ENCODE data around the gene GJA8. TPM values are rescaled to one million over a fixed set of nuclear protein-coding genes. Genes with fewer than 3 reads are reported as not detected.

Gene GJA8
- total RNA-seq, 1 experiment from 2014 or later = not detected

- Mint-ChIP-seq H3K36me3 (ENCODE audit: insufficient read depth, unreplicated experiment) (no peaks in the 10 kb centered on the region), H3K9me3 (ENCODE audit: low read depth, unreplicated experiment) (no peaks in the 10 kb centered on the region), H3K27ac (ENCODE audit: unreplicated experiment) (no peak overlapping the region), H3K4me1 (ENCODE audit: low read depth, unreplicated experiment) (peaks cover 18% of the 10 kb centered on the region), H3K27me3 (ENCODE audit: unreplicated experiment) (no peaks in the 10 kb centered on the region), H3K4me3 (ENCODE audit: low read depth, unreplicated experiment) (no peak overlapping the region)
- no peak for DNase-seq
- TF ChIP-seq, protein P1, sequence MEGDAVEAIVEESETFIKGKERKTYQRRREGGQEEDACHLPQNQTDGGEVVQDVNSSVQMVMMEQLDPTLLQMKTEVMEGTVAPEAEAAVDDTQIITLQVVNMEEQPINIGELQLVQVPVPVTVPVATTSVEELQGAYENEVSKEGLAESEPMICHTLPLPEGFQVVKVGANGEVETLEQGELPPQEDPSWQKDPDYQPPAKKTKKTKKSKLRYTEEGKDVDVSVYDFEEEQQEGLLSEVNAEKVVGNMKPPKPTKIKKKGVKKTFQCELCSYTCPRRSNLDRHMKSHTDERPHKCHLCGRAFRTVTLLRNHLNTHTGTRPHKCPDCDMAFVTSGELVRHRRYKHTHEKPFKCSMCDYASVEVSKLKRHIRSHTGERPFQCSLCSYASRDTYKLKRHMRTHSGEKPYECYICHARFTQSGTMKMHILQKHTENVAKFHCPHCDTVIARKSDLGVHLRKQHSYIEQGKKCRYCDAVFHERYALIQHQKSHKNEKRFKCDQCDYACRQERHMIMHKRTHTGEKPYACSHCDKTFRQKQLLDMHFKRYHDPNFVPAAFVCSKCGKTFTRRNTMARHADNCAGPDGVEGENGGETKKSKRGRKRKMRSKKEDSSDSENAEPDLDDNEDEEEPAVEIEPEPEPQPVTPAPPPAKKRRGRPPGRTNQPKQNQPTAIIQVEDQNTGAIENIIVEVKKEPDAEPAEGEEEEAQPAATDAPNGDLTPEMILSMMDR (IDR thresholded peaks at IDR 0.05; ENCODE audit: unreplicated experiment) = no peak
- intact Hi-C loops (cut with micrococcal nuclease; ENCODE audit: unreplicated experiment) = loop anchor here (1.0 to 2.0 kb wide), 4 partner anchors 251 to 619 kb away; no protein-coding TSS in a partner anchor
- BruUV-seq (replicated peaks) = no TSS peak
- CTCF ChIA-PET = interaction anchor here (0.6 to 2.0 kb wide), 14 partner anchors 60 to 619 kb away, joined by 3 to 29 read pairs (median 3); partner anchors contain the start of gene ACP6
Measured at GRCh38 chr1:147892216-147892615, 10.4 kb upstream of the GJA8 start.

DNA sequence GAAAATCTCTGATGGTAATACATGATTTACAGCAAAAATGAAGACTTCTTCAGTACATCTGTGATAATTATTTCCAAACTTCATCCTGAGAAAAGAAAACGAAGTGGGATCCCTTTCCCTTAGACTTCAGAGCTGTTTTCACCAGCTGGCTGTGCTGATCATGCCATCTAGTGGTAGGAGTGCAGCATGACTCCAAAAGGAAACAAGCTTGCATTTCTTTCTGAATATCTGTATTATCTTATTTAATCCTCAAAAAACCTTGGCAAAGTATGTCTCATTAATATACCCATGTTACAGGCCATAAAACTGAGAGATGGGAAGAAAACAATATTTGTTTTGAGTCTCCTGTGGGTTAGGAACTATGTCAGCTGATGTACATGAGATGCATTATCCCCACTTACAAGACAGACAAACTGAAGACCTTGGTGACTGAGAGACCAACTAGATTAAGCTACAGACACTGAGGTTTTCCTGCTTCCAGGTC lies 9.8 kb upstream of the GJA8 start:
- Mint-ChIP-seq H3K9me3 (ENCODE audit: low read depth, unreplicated experiment) (no peaks in the 10 kb centered on the region), H3K27me3 (ENCODE audit: unreplicated experiment) (no peaks in the 10 kb centered on the region), H3K36me3 (ENCODE audit: insufficient read depth, unreplicated experiment) (no peaks in the 10 kb centered on the region), H3K4me3 (ENCODE audit: low read depth, unreplicated experiment) (no peak overlapping the region), H3K4me1 (ENCODE audit: low read depth, unreplicated experiment) (peaks cover 24% of the 10 kb centered on the region), H3K27ac (ENCODE audit: unreplicated experiment) (no peak overlapping the region)
- TF ChIP-seq, protein P1 (IDR thresholded peaks at IDR 0.05; ENCODE audit: unreplicated experiment) = peak; percentile 89
- peak; percentile 48 for DNase-seq
- intact Hi-C loops (cut with micrococcal nuclease; ENCODE audit: unreplicated experiment) = loop anchor here (1.0 to 2.0 kb wide), 4 partner anchors 251 to 620 kb away; no protein-coding TSS in a partner anchor
- no TSS peak for BruUV-seq (replicated peaks)
- CTCF ChIA-PET = interaction anchor here (0.8 to 2.0 kb wide), 12 partner anchors 60 to 619 kb away, joined by 3 to 29 read pairs (median 4); partner anchors contain the start of gene ACP6

DNA sequence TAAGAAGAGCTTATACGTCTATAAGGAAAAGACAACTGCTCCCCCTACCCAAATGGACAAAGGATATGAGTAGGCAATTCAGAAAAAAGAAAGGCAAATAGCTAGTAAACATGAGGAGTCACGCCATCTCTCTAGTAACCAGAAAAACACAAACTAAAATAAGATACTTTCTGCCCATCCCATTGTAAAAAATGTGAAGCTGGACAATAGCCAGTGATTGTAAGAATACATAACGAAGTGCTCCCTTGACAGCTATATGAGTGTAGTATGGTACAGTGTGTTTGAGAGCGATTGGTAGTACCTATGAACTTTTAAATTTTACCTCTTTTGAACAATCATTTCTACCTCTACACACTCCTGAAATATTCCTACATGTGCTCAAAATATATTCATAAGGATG lies 7.5 kb upstream of the GJA8 start:
- intact Hi-C loops (cut with micrococcal nuclease; ENCODE audit: unreplicated experiment) = no loop called here

GRCh38 chr1:147897029-147897752 lies 5.4 kb upstream of the GJA8 start:
- BruUV-seq (replicated peaks) = no TSS peak
- Mint-ChIP-seq H3K4me1 (ENCODE audit: low read depth, unreplicated experiment) (peaks cover 20% of the 10 kb centered on the region), H3K27me3 (ENCODE audit: unreplicated experiment) (peaks cover 29% of the 10 kb centered on the region), H3K4me3 (ENCODE audit: low read depth, unreplicated experiment) (no peak overlapping the region), H3K36me3 (ENCODE audit: insufficient read depth, unreplicated experiment) (no peaks in the 10 kb centered on the region), H3K9me3 (ENCODE audit: low read depth, unreplicated experiment) (no peaks in the 10 kb centered on the region), H3K27ac (ENCODE audit: unreplicated experiment) (no peak overlapping the region)
- intact Hi-C loops (cut with micrococcal nuclease; ENCODE audit: unreplicated experiment) = no loop called here
- TF ChIP-seq, protein P1 (IDR thresholded peaks at IDR 0.05; ENCODE audit: unreplicated experiment) = no peak
- DNase-seq = no peak
- CTCF ChIA-PET = interaction anchor here (0.5 kb wide), 2 partner anchors 193 to 265 kb away, joined by 3 to 6 read pairs; no protein-coding TSS in a partner anchor

More for the DNA sequence above, 7.5 kb upstream of the GJA8 start:
- Mint-ChIP-seq H3K4me1 (ENCODE audit: low read depth, unreplicated experiment) (peaks cover 27% of the 10 kb centered on the region), H3K9me3 (ENCODE audit: low read depth, unreplicated experiment) (no peaks in the 10 kb centered on the region), H3K27ac (ENCODE audit: unreplicated experiment) (no peak overlapping the region), H3K4me3 (ENCODE audit: low read depth, unreplicated experiment) (no peak overlapping the region), H3K27me3 (ENCODE audit: unreplicated experiment) (peaks cover 23% of the 10 kb centered on the region), H3K36me3 (ENCODE audit: insufficient read depth, unreplicated experiment) (no peaks in the 10 kb centered on the region)
- CTCF ChIA-PET = interaction anchor here (0.9 kb wide), 1 partner anchor 181 kb away, joined by 4 read pairs; no protein-coding TSS in a partner anchor
- no peak for DNase-seq
- BruUV-seq (replicated peaks) = no TSS peak
- TF ChIP-seq, protein P1 (IDR thresholded peaks at IDR 0.05; ENCODE audit: unreplicated experiment) = no peak
